Hematopoietic multipotent progenitor cell treated with erythropoietin and hydrocortisone succinate and interleukin-3 and kit ligand, for 15 days (in vitro differentiated cells): ENCODE results near the gene KDM4D.
"Not testable (repeated sequence)": the region's sequence is repeated elsewhere in the genome, so short reads cannot be mapped to it uniquely, and the experiment has no call there.

ENCODE experiments used
- DNase-seq: peaks from one replicate; pipeline ENCODE4 v3.0.0-alpha.2; 2015; ENCODE audit warnings: low spot score

The KDM4D gene

DNA sequence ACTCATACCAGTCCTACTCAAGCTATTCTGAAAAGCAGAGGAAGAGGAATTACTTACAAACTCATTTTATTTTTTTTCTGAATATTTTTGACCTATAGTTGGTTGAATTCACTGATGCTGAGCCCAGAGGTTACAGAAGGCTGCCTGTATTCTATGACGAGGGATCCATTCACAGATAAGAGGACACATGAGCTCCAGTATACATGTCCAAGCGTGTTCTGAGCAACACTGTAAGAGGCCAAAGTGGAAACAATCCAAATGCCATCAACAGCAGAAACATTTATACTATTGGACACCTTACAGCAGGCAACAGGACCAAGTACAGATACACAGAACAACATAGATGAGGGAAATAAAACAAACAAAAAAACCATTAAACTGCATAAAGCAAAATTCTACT lies 61.8 kb downstream of the KDM4D start:
- DNase-seq, result no peak

- not testable (repeated sequence) for DNase-seq
Measured at GRCh38 chr11:95037356-95038035, 64.0 kb downstream of the KDM4D start.

GRCh38 chr11:95042239-95042638 lies 68.7 kb downstream of the KDM4D start:
- DNase-seq, result no peak

GRCh38 chr11:95042906-95043305 lies 69.4 kb downstream of the KDM4D start:
- DNase-seq, result no peak

DNA sequence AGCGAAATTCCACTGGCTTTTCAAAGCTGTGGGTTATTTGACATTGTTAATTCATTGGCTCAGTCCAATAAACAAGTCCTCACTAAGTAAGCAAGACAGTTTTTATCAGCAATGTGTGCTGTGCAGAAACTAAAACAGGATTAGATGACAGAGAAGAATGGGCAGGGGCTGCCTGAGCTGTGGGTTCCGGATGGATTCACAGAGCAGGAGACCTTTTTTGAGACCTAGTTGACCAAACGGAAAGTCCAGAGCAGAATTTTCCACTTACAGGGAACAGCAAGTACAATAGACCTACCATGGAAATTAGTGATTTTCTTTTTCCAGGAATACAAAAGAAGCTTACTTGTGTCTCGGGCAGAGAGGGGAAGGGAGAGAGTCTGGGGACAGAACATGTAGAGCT lies 70.5 kb downstream of the KDM4D start:
- DNase-seq, result no peak

DNA sequence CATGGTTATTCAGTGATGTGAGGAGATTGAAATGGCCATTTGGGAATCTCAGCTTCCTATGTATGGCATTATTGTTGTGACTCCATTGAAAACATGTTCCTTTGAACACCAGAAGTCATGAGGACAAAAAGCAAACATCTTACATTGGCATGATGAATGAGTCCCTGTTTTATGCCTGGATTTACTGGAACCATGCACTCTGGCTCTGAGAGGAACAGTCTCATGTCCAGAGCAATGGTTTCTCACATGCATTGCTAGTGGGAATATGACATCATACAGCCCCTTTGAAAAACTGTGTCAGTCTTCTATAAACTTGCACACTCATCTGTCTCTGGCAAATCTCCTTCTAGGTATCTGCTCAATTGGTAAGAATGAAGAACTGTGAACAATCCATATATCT lies 72.3 kb downstream of the KDM4D start:
- no peak for DNase-seq
